ENCODE data around the gene PGAP6. TPM values are rescaled to one million over a fixed set of nuclear protein-coding genes. Genes with fewer than 3 reads are reported as not detected.
A peak's percentile ranks its signal among the peaks of the same experiment; 100 is the strongest.

PGAP6 gene
- total RNA-seq, 1 experiment from 2014 or later, result 128 TPM

GRCh38 chr16:426115-426905 lies 44.5 kb upstream of the PGAP6 start:
- ChIA-PET CTCF (no interaction called here), POLR2A (interaction anchor here (0.6 kb wide), 1 partner anchor 102 kb away, joined by 6 read pairs; no protein-coding TSS in a partner anchor)
- in situ Hi-C loops (cut with HindIII; ENCODE audit: low pct_unique_long_range_greater_than_20kb, low sequenced_read_pairs) (no loop called here), intact Hi-C loops (cut with micrococcal nuclease; ENCODE audit: unreplicated experiment) (no loop called here)
- no peak for DNase-seq (ENCODE audit: low read depth, low spot score)
- TF ChIP-seq TCF7L2 (IDR thresholded peaks at IDR 0.05; ENCODE audit: low read depth, low read length) (no peak), POLR2AphosphoS5 (IDR thresholded peaks at IDR 0.05; ENCODE audit: low read depth, low read length) (no peak), REST (IDR thresholded peaks at IDR 0.05; ENCODE audit: insufficient read depth in 1 of 2, low read depth in 2 of 2, low read length in 1 of 2) (no peak), SIN3A (IDR thresholded peaks at IDR 0.05; ENCODE audit: borderline replicate concordance, insufficient read depth, low read depth, low read length) (no peak), CTCF (IDR thresholded peaks at IDR 0.05) (no peak)
- H3K27me3 ChIP-seq (ENCODE audit: control insufficient read depth, insufficient read depth, low read length), result no peaks in the 10 kb centered on the region
- H3K36me3 ChIP-seq (ENCODE audit: control insufficient read depth, insufficient read depth, low read length), result no peaks in the 10 kb centered on the region
- BruUV-seq (replicated peaks), result no TSS peak
- ATAC-seq, result no peak; the same call in 1 of the 2 replicates
- peaks cover 28% of the 10 kb centered on the region for H3K4me1 ChIP-seq (ENCODE audit: control insufficient read depth, insufficient read depth, low read length)
- peak overlapping the region; percentile 64 to 77 for H3K4me3 ChIP-seq (ENCODE audit: low read depth in 2 of 2, low read length in 2 of 2)
- peak overlapping the region; percentile 57 for H3K27ac ChIP-seq (ENCODE audit: low read length)
- H3K9me3 ChIP-seq (ENCODE audit: control insufficient read depth, insufficient read depth, low read depth, low read length), result no peaks in the 10 kb centered on the region

GRCh38 chr16:425740-426114 lies 43.9 kb upstream of the PGAP6 start:
- in situ Hi-C loops (cut with HindIII; ENCODE audit: low pct_unique_long_range_greater_than_20kb, low sequenced_read_pairs) (no loop called here), intact Hi-C loops (cut with micrococcal nuclease; ENCODE audit: unreplicated experiment) (loop anchor here (2.0 kb wide), 1 partner anchor 25 kb away; the partner anchor contains the start of gene DECR2)
- Histone ChIP-seq H3K4me3 (ENCODE audit: low read depth in 2 of 2, low read length in 2 of 2) (peak overlapping the region; percentile 64 to 77; a peak in 3 of 4 replicates), H3K27ac (ENCODE audit: low read length) (no peak overlapping the region), H3K27me3 (ENCODE audit: control insufficient read depth, insufficient read depth, low read length) (no peaks in the 10 kb centered on the region), H3K36me3 (ENCODE audit: control insufficient read depth, insufficient read depth, low read length) (no peaks in the 10 kb centered on the region), H3K4me1 (ENCODE audit: control insufficient read depth, insufficient read depth, low read length) (peaks cover 28% of the 10 kb centered on the region), H3K9me3 (ENCODE audit: control insufficient read depth, insufficient read depth, low read depth, low read length) (no peaks in the 10 kb centered on the region)
- TF ChIP-seq TCF7L2 (IDR thresholded peaks at IDR 0.05; ENCODE audit: low read depth, low read length) (no peak), REST (IDR thresholded peaks at IDR 0.05; ENCODE audit: insufficient read depth in 1 of 2, low read depth in 2 of 2, low read length in 1 of 2) (no peak), SIN3A (IDR thresholded peaks at IDR 0.05; ENCODE audit: borderline replicate concordance, insufficient read depth, low read depth, low read length) (no peak), CTCF (IDR thresholded peaks at IDR 0.05) (no peak), POLR2AphosphoS5 (IDR thresholded peaks at IDR 0.05; ENCODE audit: low read depth, low read length) (no peak; the same call in 1 of the 2 replicates)
- BruUV-seq (replicated peaks), result no TSS peak
- ChIA-PET CTCF (no interaction called here), POLR2A (no interaction called here)
- DNase-seq (ENCODE audit: low read depth, low spot score) (no peak), ATAC-seq (peak; percentile 62)
